MCF 10A (cell line): ENCODE data around the gene CARHSP1. TPM values are rescaled to one million over a fixed set of nuclear protein-coding genes. Genes with fewer than 3 reads are reported as not detected.

ENCODE experiments used
- BruUV-seq: library from RNA; stranded (reverse); fragments of 400-500 nt; replicated peaks from 2 replicates; lab custom pipeline; 2021; lab: Mats Ljungman, UMichigan
- CTCF ChIA-PET: fragments of 300-600 bp; sonication (Branson Sonifier 250); formaldehyde crosslinking; extraction: SDS; loops from one replicate; lab custom pipeline; 2021; ENCODE audit warnings: antibody characterized with exemption, inconsistent platforms; lab: Yijun Ruan, JAX
- POLR2A ChIA-PET: fragments of 300-600, 350-650 bp; sonication (Branson Sonifier 250); formaldehyde crosslinking; extraction: SDS; loops from one replicate; lab custom pipeline; 2020; ENCODE audit warnings: antibody characterized with exemption, inconsistent platforms; lab: Yijun Ruan, JAX
- DNase-seq: peaks from one replicate; pipeline ENCODE4 v3.0.0-alpha.2; 2018; ENCODE audit not compliant: unreplicated experiment
- H3K27ac Mint-ChIP-seq: one replicate; pipeline ENCODE4 v1.8.0; 2022; ENCODE audit warnings: mild to moderate bottlenecking, low read depth, mixed read lengths; ENCODE audit not compliant: unreplicated experiment
- H3K27me3 Mint-ChIP-seq: one replicate; pipeline ENCODE4 v1.8.0; 2022; ENCODE audit warnings: mixed read lengths; ENCODE audit not compliant: insufficient read depth, unreplicated experiment
- H3K36me3 Mint-ChIP-seq: one replicate; pipeline ENCODE4 v1.8.0; 2022; ENCODE audit warnings: mild to moderate bottlenecking, moderate library complexity, mixed read lengths; ENCODE audit not compliant: insufficient read depth, unreplicated experiment
- H3K4me1 Mint-ChIP-seq: one replicate; pipeline ENCODE4 v1.8.0; 2022; ENCODE audit warnings: mixed read lengths; ENCODE audit not compliant: insufficient read depth, unreplicated experiment
- H3K4me3 Mint-ChIP-seq: one replicate; pipeline ENCODE4 v1.8.0; 2022; ENCODE audit warnings: mild to moderate bottlenecking, moderate library complexity, mixed read lengths; ENCODE audit not compliant: unreplicated experiment
- H3K9me3 Mint-ChIP-seq: one replicate; pipeline ENCODE4 v1.8.0; 2022; ENCODE audit warnings: mixed read lengths; ENCODE audit not compliant: unreplicated experiment
- intact Hi-C: fragments of 100-400 bp; cut with micrococcal nuclease; formaldehyde crosslinking; loops from 2 replicates; pipeline ENCODE4 v1.14.1; 2022
- total RNA-seq: library from RNA; stranded (reverse); gene quantifications from 2 replicates; pipeline ENCODE4 v1.2.3, GENCODE V29; 2022
- TF ChIP-seq, protein P1 (sequence below): fragments of 200-600 bp; IDR thresholded peaks from one replicate; pipeline ENCODE4 v1.8.0; 2022; ENCODE audit warnings: antibody characterized with exemption, mild to moderate bottlenecking; ENCODE audit not compliant: unreplicated experiment

CARHSP1 gene
- total RNA-seq, 1 experiment from 2014 or later, result 27.8 TPM

DNA sequence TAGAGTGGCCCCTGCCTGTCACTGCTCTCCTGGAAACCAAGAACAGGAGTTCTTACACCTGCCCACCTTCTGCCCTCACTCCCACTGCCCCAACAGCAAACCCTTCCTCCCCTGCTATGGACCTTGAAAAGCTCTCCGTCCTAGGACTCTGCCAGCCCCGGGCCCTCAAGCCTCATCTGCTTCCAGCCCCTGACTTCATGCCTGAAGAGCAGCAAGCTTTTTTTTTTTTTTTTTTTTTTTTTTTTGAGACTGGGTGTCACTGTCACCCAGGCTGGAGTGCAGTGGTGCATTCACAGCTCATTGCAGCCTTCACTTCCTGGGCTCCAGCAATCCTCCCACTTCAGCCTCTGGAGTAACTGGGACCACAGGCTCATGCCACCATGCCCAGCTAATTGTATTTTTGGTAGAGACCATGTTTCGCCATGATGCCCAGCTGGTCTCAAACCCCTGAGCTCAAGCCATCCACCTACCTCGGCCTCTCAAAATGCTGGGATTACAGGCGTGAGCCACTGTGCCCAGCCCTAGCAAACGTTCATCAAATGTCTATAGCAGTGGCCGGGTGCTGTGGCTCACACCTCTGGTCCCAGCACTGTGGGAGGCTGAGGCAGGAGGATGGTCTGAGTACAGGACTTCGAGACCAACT lies 16.9 kb downstream of the CARHSP1 start:
- ChIA-PET CTCF (interaction anchor here (0.6 to 5.9 kb wide), 6 partner anchors 22 to 278 kb away, joined by 3 to 31 read pairs (median 3); partner anchors contain the start of genes LITAFD and PMM2), POLR2A (interaction anchor here (0.5 to 1.1 kb wide), 2 partner anchors 10 to 17 kb away, joined by 3 to 4 read pairs; partner anchors contain the start of gene CARHSP1)
- Mint-ChIP-seq H3K36me3 (peaks cover 55% of the 10 kb centered on the region), H3K4me3 (no peak overlapping the region), H3K4me1 (peaks cover 14% of the 10 kb centered on the region), H3K9me3 (no peaks in the 10 kb centered on the region), H3K27ac (no peak overlapping the region), H3K27me3 (no peaks in the 10 kb centered on the region)
- TF ChIP-seq, protein P1, sequence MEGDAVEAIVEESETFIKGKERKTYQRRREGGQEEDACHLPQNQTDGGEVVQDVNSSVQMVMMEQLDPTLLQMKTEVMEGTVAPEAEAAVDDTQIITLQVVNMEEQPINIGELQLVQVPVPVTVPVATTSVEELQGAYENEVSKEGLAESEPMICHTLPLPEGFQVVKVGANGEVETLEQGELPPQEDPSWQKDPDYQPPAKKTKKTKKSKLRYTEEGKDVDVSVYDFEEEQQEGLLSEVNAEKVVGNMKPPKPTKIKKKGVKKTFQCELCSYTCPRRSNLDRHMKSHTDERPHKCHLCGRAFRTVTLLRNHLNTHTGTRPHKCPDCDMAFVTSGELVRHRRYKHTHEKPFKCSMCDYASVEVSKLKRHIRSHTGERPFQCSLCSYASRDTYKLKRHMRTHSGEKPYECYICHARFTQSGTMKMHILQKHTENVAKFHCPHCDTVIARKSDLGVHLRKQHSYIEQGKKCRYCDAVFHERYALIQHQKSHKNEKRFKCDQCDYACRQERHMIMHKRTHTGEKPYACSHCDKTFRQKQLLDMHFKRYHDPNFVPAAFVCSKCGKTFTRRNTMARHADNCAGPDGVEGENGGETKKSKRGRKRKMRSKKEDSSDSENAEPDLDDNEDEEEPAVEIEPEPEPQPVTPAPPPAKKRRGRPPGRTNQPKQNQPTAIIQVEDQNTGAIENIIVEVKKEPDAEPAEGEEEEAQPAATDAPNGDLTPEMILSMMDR, result no peak
- DNase-seq, result no peak
- no TSS peak for BruUV-seq
- intact Hi-C loops, result no loop called here

DNA sequence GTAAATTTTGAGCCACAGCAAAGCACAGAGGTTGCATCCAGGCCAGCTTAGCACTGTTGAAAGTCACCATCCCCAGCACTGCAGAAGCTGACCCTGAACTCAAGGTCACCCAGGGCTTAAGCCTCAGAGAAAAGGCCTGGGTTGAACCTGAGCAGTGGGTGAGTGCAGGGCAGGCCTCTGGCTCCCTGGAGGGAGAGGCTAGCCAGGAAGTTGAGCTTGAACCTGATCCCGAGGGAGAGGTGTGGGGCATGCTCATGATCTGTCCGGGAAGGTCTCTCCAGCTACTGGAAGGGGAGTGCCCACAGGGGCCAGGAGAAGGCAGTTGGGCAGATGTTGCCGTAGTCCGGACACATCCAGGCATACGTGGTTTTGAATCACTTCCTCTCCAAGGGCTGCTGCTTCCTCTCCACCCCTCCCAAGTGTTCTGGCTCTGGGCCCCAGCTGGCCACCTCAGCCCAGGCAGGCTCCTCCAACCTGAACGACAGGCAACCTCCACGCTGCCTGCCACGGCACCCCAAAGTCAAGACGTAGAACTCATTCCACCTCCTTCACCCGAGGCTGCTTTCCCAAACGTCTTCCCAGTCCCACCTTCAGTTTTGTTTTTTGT lies 18.4 kb downstream of the CARHSP1 start:
- ChIA-PET POLR2A (interaction anchor here (0.8 kb wide), 1 partner anchor 8 kb away, joined by 3 read pairs; no protein-coding TSS in a partner anchor), CTCF (interaction anchor here (0.6 to 0.7 kb wide), 2 partner anchors 30 to 159 kb away, joined by 3 to 4 read pairs; no protein-coding TSS in a partner anchor)
- peak; percentile 93 for DNase-seq
- H3K36me3 Mint-ChIP-seq, result peaks cover 51% of the 10 kb centered on the region
- TF ChIP-seq, protein P1, result no peak
- no peaks in the 10 kb centered on the region for H3K27me3 Mint-ChIP-seq
- no peaks in the 10 kb centered on the region for H3K9me3 Mint-ChIP-seq
- peaks cover 14% of the 10 kb centered on the region for H3K4me1 Mint-ChIP-seq
- H3K4me3 Mint-ChIP-seq, result no peak overlapping the region
- no TSS peak for BruUV-seq
- peak overlapping the region; percentile 63 for H3K27ac Mint-ChIP-seq
- intact Hi-C loops, result no loop called here

DNA sequence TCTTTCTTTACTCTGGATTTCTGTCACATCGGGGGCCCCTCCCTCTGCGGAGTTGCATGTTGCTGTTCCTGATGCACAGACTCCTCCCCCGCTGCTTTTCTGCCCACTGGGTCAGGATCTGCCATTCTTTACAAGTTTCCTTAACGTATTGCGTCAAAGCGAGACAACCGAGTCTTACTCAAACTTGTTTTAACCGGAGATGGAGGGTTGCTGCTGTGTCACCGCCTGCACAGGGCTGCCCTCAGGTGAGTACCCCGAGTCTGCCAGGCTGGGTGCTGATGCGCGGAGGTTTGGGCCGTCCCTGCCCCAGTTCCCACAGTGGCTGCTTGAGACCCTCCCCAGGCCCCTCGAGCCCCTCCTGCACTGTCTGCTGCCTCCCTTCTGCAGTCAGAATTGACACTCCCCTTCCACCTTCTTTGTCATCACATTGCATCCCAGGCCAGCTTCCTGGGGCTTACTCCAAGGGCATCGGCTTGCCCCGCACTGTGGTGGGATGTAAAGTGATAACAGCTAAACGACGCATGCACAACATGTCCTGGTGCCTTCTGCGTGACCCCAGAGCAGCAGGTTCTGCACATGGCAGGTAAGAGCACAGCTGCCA lies 19.3 kb downstream of the CARHSP1 start:
- no peaks in the 10 kb centered on the region for H3K27me3 Mint-ChIP-seq
- H3K36me3 Mint-ChIP-seq, result peaks cover 52% of the 10 kb centered on the region
- peaks cover 14% of the 10 kb centered on the region for H3K4me1 Mint-ChIP-seq
- TF ChIP-seq, protein P1, result no peak
- intact Hi-C loops, result no loop called here
- DNase-seq, result peak; percentile 87
- no TSS peak for BruUV-seq
- H3K9me3 Mint-ChIP-seq, result no peaks in the 10 kb centered on the region
- POLR2A ChIA-PET, result interaction anchor here (0.6 to 0.7 kb wide), 2 partner anchors 10 to 13 kb away, joined by 3 to 4 read pairs; no protein-coding TSS in a partner anchor
- H3K4me3 Mint-ChIP-seq, result no peak overlapping the region
- H3K27ac Mint-ChIP-seq, result peak overlapping the region; percentile 33
- CTCF ChIA-PET, result interaction anchor here (0.6 kb wide), 1 partner anchor 31 kb away, joined by 3 read pairs; no protein-coding TSS in a partner anchor

DNA sequence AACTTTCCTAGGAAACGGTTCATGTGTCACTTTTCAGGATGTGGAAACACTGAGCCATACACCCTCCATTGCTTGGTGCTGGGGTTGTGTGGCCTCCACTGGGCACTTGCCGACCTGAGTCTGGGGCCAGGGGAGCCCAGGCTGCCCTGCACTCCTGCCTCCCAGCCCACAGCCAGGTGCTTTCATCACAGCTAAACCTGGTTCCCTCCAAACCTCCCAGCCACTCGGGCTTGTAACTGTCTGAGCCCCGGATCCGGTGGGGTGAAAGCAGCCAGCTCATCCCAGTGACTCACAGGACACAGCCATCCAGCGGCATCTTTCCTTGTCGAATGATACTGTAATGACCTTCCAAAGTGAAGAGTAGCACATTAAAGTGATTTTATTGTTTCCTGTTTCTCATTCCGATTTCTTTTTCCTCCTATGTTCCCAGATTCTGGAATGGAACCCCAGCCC lies 19.8 kb downstream of the CARHSP1 start:
- TF ChIP-seq, protein P1, result no peak

More for the DNA sequence above, 19.8 kb downstream of the CARHSP1 start:
- no peaks in the 10 kb centered on the region for H3K27me3 Mint-ChIP-seq
- POLR2A ChIA-PET, result interaction anchor here (0.6 to 0.7 kb wide), 3 partner anchors 11 to 20 kb away, joined by 3 to 4 read pairs (median 3); partner anchors contain the start of gene CARHSP1
- H3K27ac Mint-ChIP-seq, result peak overlapping the region; percentile 33
- CTCF ChIA-PET, result no interaction called here
- H3K4me1 Mint-ChIP-seq, result peaks cover 15% of the 10 kb centered on the region
- no peak overlapping the region for H3K4me3 Mint-ChIP-seq
- DNase-seq, result peak; percentile 82
- BruUV-seq, result no TSS peak
- peaks cover 47% of the 10 kb centered on the region for H3K36me3 Mint-ChIP-seq
- intact Hi-C loops, result no loop called here
- H3K9me3 Mint-ChIP-seq, result no peaks in the 10 kb centered on the region
